ENCODE data around the gene ERI2.
"Not testable (repeated sequence)": the region's sequence is repeated elsewhere in the genome, so short reads cannot be mapped to it uniquely, and the experiment has no call there.

Gene ERI2

GRCh38 chr16:20812510-20812909 lies 6.2 kb upstream of the ERI2 start:
- no peak for DNase-seq

- no peak for DNase-seq
These were observed 5.7 kb upstream of the ERI2 start for GRCh38 chr16:20811889-20812439.

GRCh38 chr16:20807862-20808261 lies 1.6 kb upstream of the ERI2 start:
- DNase-seq: no peak

GRCh38 chr16:20805684-20806167 lies 546 bp downstream of the ERI2 start:
- not testable (repeated sequence) for DNase-seq

GRCh38 chr16:20803561-20804214 lies 2.6 kb downstream of the ERI2 start:
- DNase-seq: no peak

GRCh38 chr16:20803192-20803560 lies 3.1 kb downstream of the ERI2 start:
- DNase-seq: no peak

- no peak for DNase-seq
These were observed 5.0 kb downstream of the ERI2 start for GRCh38 chr16:20801278-20801677.

- DNase-seq: no peak
These were observed 6.7 kb downstream of the ERI2 start for GRCh38 chr16:20799599-20799998.

- no peak for DNase-seq
These were observed 7.9 kb downstream of the ERI2 start for GRCh38 chr16:20798364-20798763.

GRCh38 chr16:20791923-20792612 lies 14.2 kb downstream of the ERI2 start:
- no peak for DNase-seq

- no peak for DNase-seq
These were observed 17.1 kb downstream of the ERI2 start for GRCh38 chr16:20789130-20789529.

- no peak for DNase-seq
These were observed 22.1 kb downstream of the ERI2 start for GRCh38 chr16:20784204-20784603.

GRCh38 chr16:20782470-20782869 lies 23.8 kb downstream of the ERI2 start:
- DNase-seq: no peak

- no peak for DNase-seq
These were observed 24.6 kb downstream of the ERI2 start for GRCh38 chr16:20781697-20782096.

GRCh38 chr16:20774703-20775362 lies 31.4 kb downstream of the ERI2 start:
- DNase-seq: peak; percentile 25

- DNase-seq: no peak
These were observed 32.6 kb downstream of the ERI2 start for GRCh38 chr16:20773679-20774078.

GRCh38 chr16:20768818-20769217 lies 37.5 kb downstream of the ERI2 start:
- DNase-seq: no peak

GRCh38 chr16:20768121-20768520 lies 38.2 kb downstream of the ERI2 start:
- no peak for DNase-seq

- no peak for DNase-seq
These were observed 38.7 kb downstream of the ERI2 start for GRCh38 chr16:20767577-20767976.

GRCh38 chr16:20766294-20766693 lies 40.0 kb downstream of the ERI2 start:
- DNase-seq: no peak

- no peak for DNase-seq
These were observed 40.5 kb downstream of the ERI2 start for GRCh38 chr16:20765732-20766131.

- not testable (repeated sequence) for DNase-seq
These were observed 41.8 kb downstream of the ERI2 start for GRCh38 chr16:20764448-20764847.

GRCh38 chr16:20763461-20764232 lies 42.6 kb downstream of the ERI2 start, which contains the start of gene ACSM3:
ACSM3 (plus strand) TSS chr16:20764014; CDS start chr16:20770035, 6,021 bp downstream.
- DNase-seq: peak; percentile 40
